HepG2 (cell line): ENCODE data around the gene TAF1B. TPM values are rescaled to one million over a fixed set of nuclear protein-coding genes. Genes with fewer than 3 reads are reported as not detected.

ENCODE experiments used
- ARID5B ChIP-seq: IDR thresholded peaks from 2 replicates; pipeline ENCODE4 v1.4.0; 2020; ENCODE audit warnings: mild to moderate bottlenecking, missing genetic modification reagents
- ARNT2 ChIP-seq: sonication (generic); formaldehyde crosslinking; IDR thresholded peaks from 2 replicates; pipeline ENCODE4 v1.8.0; 2022; ENCODE audit warnings: mild to moderate bottlenecking, low read depth, missing genetic modification reagents, moderate library complexity
- FOXP1 ChIP-seq, 2 experiments: fragments of 450-650 bp in 1 of 2; IDR thresholded peaks; 2 replicates each; pipeline ENCODE4 v1.6.1; 2017 to 2018; ENCODE audit warnings: antibody characterized with exemption in 1 of 2
- HBP1 ChIP-seq: IDR thresholded peaks from 2 replicates; pipeline ENCODE4 v1.6.1; 2016; ENCODE audit warnings: low read depth, control low read depth
- IRF2 ChIP-seq: IDR thresholded peaks from 2 replicates; pipeline ENCODE4 v1.6.1; 2018; ENCODE audit warnings: missing genetic modification reagents, missing compliant biosample characterization
- JARID2 ChIP-seq: sonication (generic); formaldehyde crosslinking; IDR thresholded peaks from 2 replicates; pipeline ENCODE4 v1.8.1; 2023; ENCODE audit warnings: missing genetic modification reagents, inconsistent platforms; ENCODE audit not compliant: insufficient replicate concordance
- KMT2A ChIP-seq: sonication (generic); formaldehyde crosslinking; IDR thresholded peaks from 2 replicates; pipeline ENCODE4 v1.4.0; 2020; ENCODE audit warnings: missing genetic modification reagents
- POGZ ChIP-seq: sonication (generic); formaldehyde crosslinking; IDR thresholded peaks from 2 replicates; pipeline ENCODE4 v1.4.0; 2020; ENCODE audit warnings: mild to moderate bottlenecking, missing genetic modification reagents
- SAP130 ChIP-seq: IDR thresholded peaks from 2 replicates; pipeline ENCODE4 v1.6.1; 2016; ENCODE audit warnings: low read depth
- SMARCC2 ChIP-seq: fragments of 450-650 bp; IDR thresholded peaks from 2 replicates; pipeline ENCODE4 v1.6.1; 2017; ENCODE audit warnings: antibody characterized with exemption, mild to moderate bottlenecking
- SP2 ChIP-seq: sonication (generic); formaldehyde crosslinking; IDR thresholded peaks from 2 replicates; pipeline ENCODE4 v1.5.1; 2020; ENCODE audit warnings: mild to moderate bottlenecking, missing genetic modification reagents
- TFDP2 ChIP-seq: sonication (generic); formaldehyde crosslinking; IDR thresholded peaks from 2 replicates; pipeline ENCODE4 v1.4.0; 2020; ENCODE audit warnings: missing genetic modification reagents
- XRCC5 ChIP-seq: fragments of 200-400 bp; formaldehyde crosslinking; optimal IDR thresholded peaks from 2 replicates; pipeline ENCODE3; 2017; ENCODE audit warnings: mild to moderate bottlenecking, low read length
- ZBTB34 ChIP-seq: sonication (generic); formaldehyde crosslinking; IDR thresholded peaks from 2 replicates; pipeline ENCODE4 v1.8.0; 2022; ENCODE audit warnings: mild to moderate bottlenecking, missing genetic modification reagents
- ZBTB7B ChIP-seq: sonication (generic); formaldehyde crosslinking; IDR thresholded peaks from 2 replicates; pipeline ENCODE4 v1.4.0; 2020; ENCODE audit warnings: missing genetic modification reagents
- ZFX ChIP-seq: sonication (generic); formaldehyde crosslinking; IDR thresholded peaks from 2 replicates; pipeline ENCODE4 v1.4.0; 2020; ENCODE audit warnings: mild to moderate bottlenecking, low read depth, missing genetic modification reagents, moderate library complexity
- ZIK1 ChIP-seq: sonication (generic); formaldehyde crosslinking; IDR thresholded peaks from 2 replicates; pipeline ENCODE4 v1.5.0; 2020; ENCODE audit warnings: mild to moderate bottlenecking, low read depth, missing genetic modification reagents, borderline replicate concordance
- ZNF329 ChIP-seq: sonication (generic); formaldehyde crosslinking; IDR thresholded peaks from 2 replicates; pipeline ENCODE4 v1.9.0; 2021; ENCODE audit warnings: low read depth, mild to moderate bottlenecking, missing genetic modification reagents
- ZNF333 ChIP-seq: sonication (generic); formaldehyde crosslinking; IDR thresholded peaks from 2 replicates; pipeline ENCODE4 v1.4.0; 2020; ENCODE audit warnings: mild to moderate bottlenecking, missing genetic modification reagents, borderline replicate concordance
- ZNF335 ChIP-seq: sonication (generic); formaldehyde crosslinking; IDR thresholded peaks from 2 replicates; pipeline ENCODE4 v1.4.0; 2020; ENCODE audit warnings: missing genetic modification reagents
- ZNF501 ChIP-seq: sonication (generic); formaldehyde crosslinking; IDR thresholded peaks from 2 replicates; pipeline ENCODE4 v1.5.1; 2020; ENCODE audit warnings: mild to moderate bottlenecking, moderate library complexity, missing genetic modification reagents
- polyA plus RNA-seq, 8 experiments: library from polyadenylated mRNA; depleted of rRNA in 3 of 8; stranded (reverse) in 7 of 8; unstranded in 1 of 8; fragments of >200 nt; fragmentation: Illumina TruSeq in 4 of 8; extraction: Trizol in 4 of 8; gene quantifications; 2 replicates each; pipeline versions ENCODE4 v1.2.1 to v1.2.3, GENCODE V29; 2011 to 2016; ENCODE audit warnings: low read depth in 4 of 8, missing spikeins in 1 of 8, mixed read lengths in 1 of 8; ENCODE audit not compliant: insufficient read depth in 1 of 8
- total RNA-seq, 5 experiments: library from RNA; depleted of rRNA; stranded (reverse); fragments of >200 nt; fragmentation: Illumina TruSeq; extraction: Trizol; gene quantifications; 2 replicates each; pipeline ENCODE4 v1.2.3, GENCODE V29; 2016; ENCODE audit warnings: low read depth in 1 of 5

The TAF1B gene
- total and polyA plus RNA-seq, 2 of the 13 experiments (the other 11 are each of a cell fraction or from before 2014, with no cell fraction given), result 13.3 to 27.7 TPM

- TF ChIP-seq ZIK1 (CRISPR knock-in tag), result peak; percentile 30; the same call in 1 of the 2 replicates
- TF ChIP-seq KMT2A (CRISPR knock-in tag), result peak; percentile 66; the same call in 1 of the 2 replicates
- TF ChIP-seq ZNF333, result no peak
- TF ChIP-seq SAP130, result peak; percentile 80
- TF ChIP-seq ZNF335, result no peak
- peak; percentile 59 for TF ChIP-seq ARID5B (CRISPR knock-in tag)
- TF ChIP-seq ZNF501, result peak; percentile 69; the same call in 1 of the 2 replicates
- no peak for TF ChIP-seq SMARCC2
- 0 out of 2 replicates have a peak, but pooled peaks have one; percentile 25 for TF ChIP-seq ZBTB34 (CRISPR knock-in tag)
- peak; percentile 62; the same call in 1 of the 2 replicates for TF ChIP-seq ZBTB7B (CRISPR knock-in tag)
- no peak for TF ChIP-seq ZNF329 (CRISPR knock-in tag)
- peak; percentile 88 for TF ChIP-seq ARNT2
- peak; percentile 98 for TF ChIP-seq XRCC5
- TF ChIP-seq FOXP1 (IDR thresholded peaks at IDR 0.05), result no peak
- peak; percentile 7; the same call in 1 of the 2 replicates for TF ChIP-seq FOXP1 (CRISPR knock-in tag; IDR thresholded peaks at IDR 0.05)
- TF ChIP-seq SP2 (CRISPR knock-in tag), result no peak
- TF ChIP-seq POGZ (CRISPR knock-in tag), result 0 out of 2 replicates have a peak, but pooled peaks have one; percentile 8
- 0 out of 2 replicates have a peak, but pooled peaks have one; percentile 35 for TF ChIP-seq TFDP2 (CRISPR knock-in tag)
- TF ChIP-seq IRF2 (CRISPR knock-in tag), result peak; percentile 86; the same call in 1 of the 2 replicates
- peak; percentile 60 for TF ChIP-seq ZFX (CRISPR knock-in tag)
- 0 out of 2 replicates have a peak, but pooled peaks have one; percentile 53 for TF ChIP-seq HBP1 (CRISPR knock-in tag)
- peak; percentile 64 for TF ChIP-seq JARID2 (CRISPR knock-in tag)
These were observed 43.3 kb upstream of the TAF1B start (continued) for GRCh38 chr2:9799729-9800632.
